Stimulated activated CD4-positive, alpha-beta T cell treated with anti-CD3 and anti-CD28 coated beads, Interleukin-1b, Interleukin-23, amount 100 ng/mL, for 24 hours (primary cell): ENCODE data around the gene G3BP1.
"Not testable (repeated sequence)": the region's sequence is repeated elsewhere in the genome, so short reads cannot be mapped to it uniquely, and the experiment has no call there.

Experiments
- DNase-seq, 4 experiments: peaks; one replicate each; pipeline ENCODE4 v3.0.0-alpha.2; 2020; ENCODE audit warnings: low read depth in 4 of 4, low spot score in 1 of 4

The G3BP1 gene

DNA sequence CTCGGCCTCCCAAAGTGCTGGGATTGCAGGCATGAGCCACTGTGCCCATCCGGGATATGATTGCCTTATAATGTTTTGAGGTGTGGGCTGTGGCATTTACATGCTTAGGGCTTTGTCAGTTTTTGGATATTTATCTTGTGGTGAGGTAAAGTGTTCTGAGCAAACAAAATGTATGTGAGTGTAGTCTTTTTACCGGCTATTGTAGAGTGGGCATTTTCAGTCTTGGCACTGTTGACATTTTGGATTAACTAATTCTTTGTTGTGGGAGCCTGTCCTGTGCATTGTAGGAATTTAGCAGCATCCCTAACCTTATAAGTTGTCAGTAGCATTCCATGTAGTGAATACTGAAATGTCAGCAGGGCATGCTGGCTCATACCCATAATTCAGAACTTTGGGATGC is 21.6 kb downstream of the G3BP1 start:
- no peak for DNase-seq

DNA sequence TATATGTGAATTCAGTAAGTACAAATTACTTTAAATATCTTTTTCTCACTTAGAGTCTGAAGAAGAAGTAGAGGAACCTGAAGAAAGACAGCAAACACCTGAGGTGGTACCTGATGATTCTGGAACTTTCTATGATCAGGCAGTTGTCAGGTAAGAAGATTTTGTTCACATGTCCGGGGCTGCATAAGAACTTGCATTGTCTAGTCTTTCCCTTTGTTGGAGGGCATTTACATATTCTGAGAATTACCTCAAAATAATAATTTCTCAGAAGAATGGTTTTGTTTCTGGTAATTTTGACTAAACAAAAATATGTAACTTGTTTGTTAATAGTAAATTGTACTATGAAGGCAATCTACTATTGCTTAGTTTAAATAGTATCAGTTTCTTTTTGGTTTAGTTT is 23.7 kb downstream of the G3BP1 start:
- no peak for DNase-seq

DNA sequence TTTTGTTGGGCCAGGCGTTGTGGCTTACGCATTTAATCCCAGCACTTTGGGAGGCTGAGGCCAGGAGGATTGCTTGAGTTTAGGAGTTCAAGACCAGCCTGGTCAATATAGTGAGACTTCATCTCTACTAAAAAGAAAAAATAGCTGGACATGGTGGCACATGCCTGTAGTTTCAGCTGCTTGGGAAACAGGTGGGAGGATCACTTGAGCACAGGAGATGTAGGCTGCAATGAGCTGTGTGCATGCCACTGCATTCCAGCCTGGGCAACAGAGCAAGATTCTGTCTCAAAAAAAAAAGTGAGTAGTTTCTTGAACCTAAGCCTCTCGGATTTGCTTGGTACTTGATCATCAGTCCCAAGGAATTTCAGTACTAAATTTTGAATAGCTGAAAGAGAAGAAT is 26.9 kb downstream of the G3BP1 start:
- no peak for DNase-seq

DNA sequence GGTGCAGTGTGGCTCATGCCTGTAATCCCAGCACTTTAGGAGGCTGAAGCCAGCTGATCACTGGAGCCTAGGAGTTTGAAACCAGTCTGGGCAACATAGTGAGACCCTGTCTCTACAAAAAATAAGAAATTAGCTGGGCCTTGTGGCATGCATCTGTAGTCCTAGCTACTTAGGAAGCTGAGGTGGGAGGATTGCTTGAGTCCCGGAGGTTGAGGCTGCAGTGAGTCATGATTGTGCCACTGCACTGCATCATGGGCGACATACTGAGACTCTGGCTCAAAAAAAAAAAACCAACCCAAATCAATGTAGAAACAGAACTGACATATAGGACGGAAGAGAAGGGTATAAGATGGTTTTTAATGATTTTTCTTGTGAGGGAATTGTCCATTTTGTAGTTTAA is 27.7 kb downstream of the G3BP1 start:
- DNase-seq: no peak

DNA sequence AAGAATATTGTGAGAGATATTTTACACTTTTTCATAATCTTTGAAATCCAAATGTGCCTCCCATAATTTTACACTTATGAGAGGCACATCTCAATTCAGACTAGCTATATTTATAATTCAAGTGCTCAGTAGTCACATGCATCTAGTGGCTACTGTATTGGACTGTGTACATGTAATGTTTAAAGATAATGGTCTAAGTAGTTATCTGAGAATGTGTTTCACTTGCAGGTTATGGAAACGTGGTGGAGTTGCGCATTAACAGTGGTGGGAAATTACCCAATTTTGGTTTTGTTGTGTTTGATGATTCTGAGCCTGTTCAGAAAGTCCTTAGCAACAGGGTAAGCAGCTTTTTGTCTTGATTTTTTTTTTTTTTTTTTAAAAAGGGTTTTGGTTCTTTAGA is 28.8 kb downstream of the G3BP1 start:
- DNase-seq: no peak

DNA sequence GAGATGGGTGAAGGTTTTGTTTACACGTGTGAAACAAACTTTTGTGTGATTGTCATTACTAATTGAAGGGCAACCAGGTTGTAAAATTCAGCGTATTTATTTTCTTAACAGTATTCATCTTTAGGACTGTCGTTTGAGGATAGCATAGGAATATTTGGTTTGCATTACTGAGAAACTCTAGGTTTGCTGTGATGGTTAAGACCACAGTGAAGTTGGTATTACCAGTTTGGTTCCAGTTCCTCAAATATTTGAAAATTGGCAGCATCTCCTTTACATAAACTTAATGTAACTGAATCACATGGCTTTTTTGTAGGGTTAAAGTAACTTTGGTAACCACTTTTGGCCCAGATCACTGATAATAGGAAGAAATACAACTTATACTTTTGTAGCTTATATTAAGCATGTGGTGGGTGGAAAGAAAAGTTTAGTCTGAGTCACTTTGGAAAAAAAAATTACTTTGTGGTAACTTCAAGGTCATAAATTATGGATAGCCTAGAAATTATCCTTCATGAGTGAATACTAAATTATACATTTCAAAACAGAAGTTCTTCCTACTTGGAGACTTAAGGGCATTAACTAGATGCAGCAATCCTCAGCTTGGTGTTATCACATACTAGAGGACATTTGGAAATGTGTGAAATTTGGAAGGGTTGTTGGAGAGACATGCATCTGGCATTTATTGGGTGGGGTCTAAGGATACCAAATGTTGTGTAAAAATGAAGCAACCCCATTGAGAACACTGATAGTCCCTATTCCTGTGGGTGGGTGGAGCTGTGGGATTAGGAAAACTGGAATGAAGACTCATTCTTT is 33.9 kb downstream of the G3BP1 start:
- no peak for DNase-seq

DNA sequence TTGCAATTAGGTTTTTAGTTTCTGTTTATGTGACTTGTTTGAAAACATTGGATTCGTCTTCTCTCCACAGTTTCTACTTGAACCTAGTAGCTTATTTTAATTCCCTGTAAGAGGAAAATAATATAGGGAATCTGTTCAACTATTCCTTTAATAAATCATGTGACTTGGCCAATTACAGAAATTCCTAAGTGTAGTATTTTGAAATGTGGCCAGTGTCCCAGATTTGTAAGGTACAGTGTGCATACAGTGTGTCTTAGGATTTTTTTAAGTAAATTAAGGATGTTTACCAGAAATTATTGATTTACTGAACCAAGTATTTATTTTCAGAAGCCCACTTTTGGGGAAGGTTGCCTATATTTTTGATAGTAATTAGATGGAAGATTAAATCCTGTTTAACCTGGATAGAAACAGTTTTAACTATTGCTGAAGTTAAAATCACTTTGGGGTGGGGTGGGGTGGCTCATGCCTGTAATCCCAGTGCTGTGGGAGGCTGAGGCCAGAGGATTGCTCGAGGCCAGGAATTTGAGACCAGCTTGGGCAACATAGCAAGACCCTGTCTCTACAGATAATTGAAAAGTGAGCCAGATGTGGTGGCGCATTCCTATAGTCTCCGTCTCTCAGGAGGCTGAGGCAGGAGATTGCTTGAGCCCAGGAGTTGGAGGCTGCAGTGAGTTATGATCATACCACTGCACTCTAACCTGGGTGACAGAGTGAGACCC is 36.9 kb downstream of the G3BP1 start:
- DNase-seq: no peak

DNA sequence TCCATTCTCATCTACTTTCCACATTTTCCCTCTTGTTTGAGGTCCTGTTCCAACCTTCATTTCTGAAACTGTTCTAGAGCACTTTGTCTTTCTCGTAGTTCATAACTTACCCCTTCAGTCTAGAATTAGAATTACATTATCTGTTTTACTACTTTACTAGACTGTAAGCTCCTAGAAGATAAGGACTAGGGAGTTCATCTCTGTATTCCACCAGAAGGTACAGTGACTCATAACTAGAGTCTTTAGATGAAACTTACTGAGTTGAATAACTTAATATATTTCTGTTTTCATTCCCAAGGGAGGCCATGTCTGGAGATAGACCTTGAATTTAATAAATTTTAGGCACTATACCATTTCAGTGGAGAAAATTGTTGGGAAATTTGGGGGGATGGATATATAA is 38.7 kb downstream of the G3BP1 start:
- DNase-seq: no peak

DNA sequence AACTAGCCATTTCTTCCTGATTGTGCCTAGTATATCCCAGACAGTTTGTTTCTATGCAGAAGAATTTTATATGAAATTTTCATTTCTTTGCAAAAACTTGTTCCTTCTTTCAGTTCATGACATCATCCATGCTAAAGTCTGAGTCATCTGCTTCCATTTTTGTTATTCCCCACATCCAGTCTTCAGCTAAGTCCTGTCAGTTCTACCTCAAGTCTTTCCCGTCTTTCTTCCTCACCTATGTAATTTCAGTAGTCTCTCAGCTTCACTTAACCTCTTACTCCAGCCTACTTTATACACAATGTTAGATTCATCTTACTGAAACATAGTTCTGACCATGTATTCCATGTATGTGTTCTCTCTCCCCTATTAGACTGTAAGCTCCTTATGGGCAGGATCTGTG is 39.1 kb downstream of the G3BP1 start:
- DNase-seq: no peak

DNA sequence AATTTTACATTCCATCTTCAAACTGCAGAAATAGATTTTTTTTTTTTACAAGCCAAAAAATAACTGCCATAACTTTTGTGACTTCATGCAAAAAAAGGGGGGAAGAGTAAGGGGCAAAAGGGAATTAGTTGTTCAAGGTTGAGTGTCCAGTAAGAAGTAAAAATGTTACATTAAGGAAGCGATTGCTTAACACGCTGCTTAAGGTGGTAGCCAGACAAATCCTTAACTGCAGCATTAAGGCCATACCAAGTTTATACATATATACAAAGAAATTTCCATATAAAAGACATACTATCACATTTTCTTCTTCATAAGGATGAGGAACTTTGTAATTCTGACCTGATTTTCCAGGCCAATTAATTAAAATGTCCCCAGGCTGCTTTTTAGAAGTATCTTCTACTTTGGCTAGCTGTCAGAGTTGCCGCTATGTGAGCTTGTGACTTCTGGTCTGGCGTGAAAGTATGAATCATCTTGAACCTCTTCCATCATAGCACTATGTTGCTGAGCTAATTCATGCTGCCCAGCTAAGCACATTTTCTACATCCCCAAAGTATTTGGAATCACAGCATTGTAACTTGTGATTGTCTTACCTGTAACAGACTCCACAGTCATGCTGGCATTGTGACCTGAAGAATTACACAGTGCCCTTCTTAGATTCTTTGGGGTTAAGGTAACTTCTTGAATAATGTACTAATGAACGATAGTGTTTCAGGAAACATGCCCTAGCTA is 40.0 kb downstream of the G3BP1 start:
- DNase-seq: no peak

DNA sequence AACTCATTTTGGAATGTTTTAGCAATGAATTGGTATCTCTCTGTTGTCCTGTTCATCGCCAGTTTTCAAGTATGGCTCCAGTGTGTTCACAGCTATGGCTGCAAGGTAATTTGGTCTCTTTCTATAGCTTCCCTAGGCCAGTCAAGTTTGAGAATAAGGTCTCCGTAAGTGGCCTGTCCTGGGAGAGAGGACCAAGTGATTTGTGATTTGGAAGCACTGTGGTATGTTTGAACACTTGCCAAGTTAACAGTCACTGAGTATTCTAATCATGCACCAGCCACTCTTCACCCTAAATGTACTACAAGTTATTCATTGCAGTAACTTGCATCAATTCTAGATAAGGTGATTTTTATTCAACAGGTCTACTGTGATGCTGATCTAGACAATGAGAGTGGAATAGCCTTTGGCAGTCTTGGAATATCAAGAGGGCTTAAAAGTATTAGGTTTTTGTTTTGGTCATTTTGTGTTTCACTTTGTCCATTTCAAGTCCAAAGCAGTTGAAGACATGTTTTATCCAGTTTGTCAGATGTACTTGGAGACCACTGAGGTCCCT is 41.1 kb downstream of the G3BP1 start:
- no peak for DNase-seq

DNA sequence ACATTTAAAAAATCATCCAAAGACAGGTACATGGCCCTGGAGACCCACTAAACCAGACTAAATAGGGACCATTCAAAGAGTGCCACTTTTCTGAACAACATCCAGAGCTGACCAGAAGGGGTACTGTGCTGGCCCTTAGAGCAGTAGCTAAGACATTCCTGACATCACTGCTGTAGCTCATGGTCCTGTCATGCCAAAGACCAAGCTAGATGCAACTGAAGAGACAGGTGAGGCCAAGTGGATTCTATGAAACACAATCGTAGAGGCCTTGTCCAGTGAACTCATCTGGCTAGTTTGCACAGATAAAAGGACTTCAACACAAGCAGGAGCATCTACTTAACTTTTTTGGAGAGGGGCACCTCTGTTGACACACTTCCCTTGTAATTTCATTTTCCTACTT is 43.3 kb downstream of the G3BP1 start:
- DNase-seq: no peak

DNA sequence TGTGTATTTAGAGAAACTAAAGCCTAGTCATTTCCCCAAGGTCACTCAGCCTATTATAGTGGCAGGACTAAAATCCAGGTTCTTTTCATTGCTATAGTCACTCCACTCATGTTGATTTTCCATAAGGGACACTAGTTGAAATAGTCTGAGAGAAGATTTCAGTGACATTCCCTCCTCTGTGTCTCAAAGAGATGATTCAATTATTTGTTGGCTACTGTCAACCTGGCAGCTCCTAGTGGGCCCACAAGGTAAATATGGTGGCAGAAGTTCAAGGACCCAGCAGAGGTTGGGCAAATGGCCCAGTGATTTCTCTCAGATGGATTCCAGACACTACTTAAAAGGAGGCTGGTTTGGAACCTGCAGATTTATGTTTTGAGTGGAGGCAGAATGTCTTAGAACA is 48.1 kb downstream of the G3BP1 start:
- no peak for DNase-seq

DNA sequence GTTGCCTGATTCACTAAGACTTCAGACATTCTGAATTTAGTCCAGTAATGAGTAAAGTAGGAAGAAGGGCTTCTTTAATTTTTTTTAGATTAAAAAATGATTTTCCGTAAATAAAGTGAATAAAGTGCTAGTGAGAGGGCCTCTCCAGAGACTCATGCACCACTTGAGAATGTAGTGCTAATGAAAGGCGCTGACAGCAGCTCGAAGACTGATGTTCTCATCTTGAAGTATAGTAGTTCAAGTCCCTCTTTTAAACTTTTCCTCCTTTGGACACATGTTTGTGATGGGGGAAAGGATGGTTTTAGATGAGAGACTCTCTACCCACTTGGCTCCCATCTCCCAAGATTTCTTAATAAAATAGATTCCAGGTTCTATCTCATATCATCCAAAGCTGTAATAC is 48.5 kb downstream of the G3BP1 start:
- DNase-seq: no peak

DNA sequence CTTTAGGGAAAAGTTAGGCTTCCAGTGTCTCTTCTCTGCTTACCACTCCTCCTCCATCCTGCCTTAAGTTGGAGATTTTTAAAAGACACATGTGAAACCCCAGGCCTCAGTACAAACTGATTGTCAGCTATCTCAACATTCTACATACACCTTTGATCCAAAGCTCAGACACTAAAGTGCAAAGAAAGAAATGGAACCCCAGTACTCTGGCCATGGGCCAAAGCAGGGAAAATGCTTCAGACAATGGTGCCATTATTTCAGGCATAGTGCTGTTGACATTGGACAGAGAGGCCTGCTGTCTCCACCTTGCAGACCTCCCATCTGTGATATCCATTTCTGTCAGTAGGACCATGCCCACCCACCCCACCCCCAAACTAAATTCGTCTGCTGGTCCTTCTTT is 49.1 kb downstream of the G3BP1 start:
- DNase-seq: no peak

DNA sequence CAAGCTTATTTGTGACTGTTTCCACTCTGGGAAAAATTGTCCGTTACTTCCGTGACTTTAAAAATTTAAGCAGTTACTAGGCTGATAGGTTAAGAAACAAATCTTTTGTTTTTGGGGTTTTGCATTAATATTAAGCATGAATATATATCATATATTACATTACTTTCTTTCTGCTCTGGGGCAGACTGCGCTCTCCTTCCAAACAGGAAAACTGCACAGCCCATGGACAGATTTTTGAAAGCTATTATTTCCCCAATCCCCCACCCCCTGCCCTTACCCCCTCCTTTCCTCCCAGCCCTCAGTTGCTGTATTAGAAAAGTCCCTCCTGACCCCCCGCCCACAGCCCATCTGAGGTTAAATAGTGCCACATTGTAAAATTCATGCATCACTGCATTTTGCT is 50.4 kb downstream of the G3BP1 start:
- DNase-seq: no peak

DNA sequence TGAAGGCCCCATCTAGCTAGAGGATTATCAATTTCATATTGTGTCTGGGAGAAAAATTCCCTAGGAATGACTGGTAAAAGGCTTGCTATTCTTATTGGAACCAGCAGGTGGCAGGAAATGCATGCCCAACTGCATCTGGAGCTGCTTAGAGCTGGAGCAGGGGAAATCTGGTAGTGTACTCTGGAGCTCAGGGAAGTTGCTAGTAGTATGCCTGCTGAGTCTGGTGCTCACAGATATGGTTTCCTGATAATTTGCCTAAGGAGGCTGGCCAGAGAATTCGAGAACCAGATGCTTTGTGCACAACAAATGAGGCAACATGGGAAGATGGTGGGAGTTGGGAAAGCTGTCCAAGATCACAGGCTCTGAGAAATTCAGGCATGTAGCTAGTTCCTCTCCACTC is 53.7 kb downstream of the G3BP1 start:
- DNase-seq: peak in 1 of 4 experiments; percentile 8

DNA sequence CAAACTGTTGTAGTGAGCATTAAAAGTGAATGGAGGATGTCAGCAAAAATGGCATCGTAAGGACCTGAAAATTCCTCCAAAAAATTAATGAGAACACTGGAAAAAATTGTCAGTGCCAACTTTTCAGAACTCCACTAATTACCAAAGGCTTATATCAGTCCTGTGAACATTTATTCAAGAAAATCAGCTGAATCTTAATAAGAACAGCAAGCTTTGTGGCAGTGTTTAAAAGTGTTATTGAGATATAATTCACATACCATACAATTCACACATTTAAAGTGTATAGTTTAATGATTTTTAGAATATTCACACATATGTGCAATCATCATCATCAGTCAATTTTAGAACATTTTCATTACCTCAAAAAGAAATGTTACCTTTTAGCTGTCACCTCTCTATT is 57.6 kb downstream of the G3BP1 start:
- no peak for DNase-seq

DNA sequence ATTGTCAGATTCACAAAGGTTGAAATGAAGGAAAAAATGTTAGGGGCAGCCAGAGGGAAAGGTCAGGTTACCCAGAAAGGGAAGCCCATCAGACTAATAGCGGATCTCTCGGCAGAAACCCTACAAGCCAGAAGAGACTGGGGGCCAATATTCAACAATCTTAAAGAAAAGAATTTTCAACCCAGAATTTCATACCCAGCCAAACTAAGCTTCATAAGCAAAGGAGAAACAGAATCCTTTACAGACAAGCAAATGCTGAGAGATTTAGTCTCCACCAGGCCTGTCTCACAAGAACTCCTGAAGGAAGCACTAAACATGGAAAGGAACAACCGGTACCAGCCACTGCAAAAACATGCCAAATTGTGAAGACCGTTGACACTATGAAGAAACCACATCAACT is 61.1 kb downstream of the G3BP1 start:
- DNase-seq: not testable (repeated sequence)

DNA sequence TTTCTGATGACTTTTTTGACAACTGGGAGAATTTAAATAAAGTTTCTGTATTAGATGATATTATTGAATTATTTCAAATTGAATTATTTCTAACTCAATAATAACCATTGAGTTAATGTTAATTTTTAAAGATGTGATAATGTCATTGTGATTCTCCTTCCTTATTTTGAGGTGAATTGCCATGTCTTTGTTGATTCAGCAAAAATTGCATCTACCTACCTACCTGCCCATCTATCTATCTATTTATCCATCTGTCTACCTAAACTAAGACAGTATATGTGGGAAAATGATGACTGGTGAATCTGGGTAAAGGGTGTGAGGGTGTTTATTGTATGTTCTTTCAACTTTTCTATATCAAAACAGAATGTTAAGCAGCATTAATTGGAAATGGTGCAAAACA is 75.0 kb downstream of the G3BP1 start:
- no peak for DNase-seq

DNA sequence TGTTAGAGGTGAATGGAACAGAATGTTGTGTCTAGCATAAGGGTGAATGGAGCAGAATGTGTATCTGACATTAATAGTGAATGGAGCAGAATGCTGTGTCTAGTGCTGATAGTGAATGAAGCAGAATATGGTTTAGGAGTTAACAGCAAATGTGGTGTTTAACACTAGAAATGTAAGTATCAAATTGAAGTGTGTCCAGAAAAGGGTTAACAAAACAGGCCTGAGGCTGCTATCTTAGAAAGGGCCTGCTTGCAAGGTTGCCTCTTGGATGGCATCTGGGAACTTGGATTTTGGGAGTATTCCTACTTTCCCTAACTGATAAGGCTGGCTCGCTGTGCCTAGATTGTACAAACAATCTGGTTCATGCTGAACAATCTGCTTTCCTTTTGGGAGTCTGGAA is 76.1 kb downstream of the G3BP1 start:
- no peak for DNase-seq

DNA sequence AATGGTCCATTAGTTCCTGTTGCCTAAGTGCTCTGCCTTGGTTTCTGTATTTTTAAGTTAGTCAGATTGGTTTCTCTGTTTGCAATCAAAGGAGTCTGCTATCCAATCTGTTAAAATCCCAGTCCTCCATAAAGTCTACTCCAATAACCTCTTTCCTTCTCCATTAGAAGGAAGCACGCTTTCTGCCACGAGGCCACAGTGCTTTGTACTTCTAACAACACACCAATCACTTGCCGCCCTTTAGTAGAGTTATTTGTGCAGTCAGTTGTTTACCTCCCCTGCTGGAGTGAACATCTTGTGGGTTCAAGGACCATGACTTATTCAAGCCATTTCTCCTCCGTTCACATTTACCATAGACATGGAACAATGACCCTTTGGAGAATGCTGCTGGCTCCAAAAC is 83.9 kb downstream of the G3BP1 start:
- DNase-seq: no peak
